ENCODE data around the gene SEMA3A.

Gene SEMA3A

DNA sequence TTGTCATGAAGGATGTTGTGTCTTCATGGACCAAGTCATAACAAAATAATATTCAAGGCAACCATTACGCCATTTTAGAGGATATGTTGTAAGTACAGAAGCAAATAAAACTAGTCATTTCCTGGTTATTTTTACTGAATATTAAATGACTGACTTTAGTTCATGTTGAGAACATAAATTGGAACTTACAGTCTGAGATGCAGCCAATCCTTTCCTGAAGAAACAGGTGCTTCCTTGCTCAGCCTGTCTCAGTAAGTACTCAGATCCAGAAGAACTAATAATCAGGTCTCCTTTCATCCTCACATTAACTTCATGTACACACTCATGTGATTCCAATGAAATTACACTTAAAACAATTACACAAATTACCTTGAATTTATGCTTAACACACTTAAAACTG lies 12.3 kb downstream of the SEMA3A start:
- Histone ChIP-seq H3K4me1 (ENCODE audit: control insufficient read depth, insufficient read depth, low read length) (no peaks in the 10 kb centered on the region), H3K36me3 (ENCODE audit: control insufficient read depth in 2 of 2, insufficient read depth in 2 of 2, low read length in 2 of 2) (no peaks in the 10 kb centered on the region), H3K9me3 (ENCODE audit: control insufficient read depth in 2 of 2, low read length in 2 of 2) (no peaks in the 10 kb centered on the region), H3K27ac (ENCODE audit: low read length) (no peak overlapping the region), H3K9ac (ENCODE audit: low read length in 2 of 2) (no peak overlapping the region), H3K4me3 (ENCODE audit: low read length in 2 of 2) (no peak overlapping the region), H3K27me3 (ENCODE audit: control insufficient read depth in 1 of 2, insufficient read depth in 2 of 2, low read length in 2 of 2) (no peaks in the 10 kb centered on the region)

DNA sequence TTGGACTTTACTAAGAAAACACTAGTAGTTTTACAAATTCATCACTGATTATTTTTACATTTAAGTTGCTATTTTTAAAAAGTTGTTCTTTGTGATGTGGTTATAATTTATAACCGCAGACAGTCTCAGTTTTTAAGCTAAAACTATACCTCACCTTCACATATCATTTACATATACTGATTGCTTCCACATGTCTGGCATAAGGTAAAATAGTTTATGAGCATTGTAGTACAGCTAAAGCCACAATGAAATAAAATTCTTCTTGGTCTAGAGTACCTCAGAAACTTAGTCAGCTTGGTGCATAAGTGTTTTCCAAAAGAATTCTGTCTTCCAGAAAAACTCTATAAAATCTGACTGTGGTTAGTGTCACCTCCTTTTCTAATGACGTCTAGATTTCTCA lies 13.0 kb downstream of the SEMA3A start:
- no peak overlapping the region for H3K4me3 ChIP-seq (ENCODE audit: low read length in 2 of 2)
- H3K4me1 ChIP-seq (ENCODE audit: control insufficient read depth, insufficient read depth, low read length): no peaks in the 10 kb centered on the region
- H3K9me3 ChIP-seq (ENCODE audit: control insufficient read depth in 2 of 2, low read length in 2 of 2): no peaks in the 10 kb centered on the region
- H3K27me3 ChIP-seq (ENCODE audit: control insufficient read depth in 1 of 2, insufficient read depth in 2 of 2, low read length in 2 of 2): no peaks in the 10 kb centered on the region
- no peak overlapping the region for H3K9ac ChIP-seq (ENCODE audit: low read length in 2 of 2)
- H3K36me3 ChIP-seq (ENCODE audit: control insufficient read depth in 2 of 2, insufficient read depth in 2 of 2, low read length in 2 of 2): no peaks in the 10 kb centered on the region
- no peak overlapping the region for H3K27ac ChIP-seq (ENCODE audit: low read length)

DNA sequence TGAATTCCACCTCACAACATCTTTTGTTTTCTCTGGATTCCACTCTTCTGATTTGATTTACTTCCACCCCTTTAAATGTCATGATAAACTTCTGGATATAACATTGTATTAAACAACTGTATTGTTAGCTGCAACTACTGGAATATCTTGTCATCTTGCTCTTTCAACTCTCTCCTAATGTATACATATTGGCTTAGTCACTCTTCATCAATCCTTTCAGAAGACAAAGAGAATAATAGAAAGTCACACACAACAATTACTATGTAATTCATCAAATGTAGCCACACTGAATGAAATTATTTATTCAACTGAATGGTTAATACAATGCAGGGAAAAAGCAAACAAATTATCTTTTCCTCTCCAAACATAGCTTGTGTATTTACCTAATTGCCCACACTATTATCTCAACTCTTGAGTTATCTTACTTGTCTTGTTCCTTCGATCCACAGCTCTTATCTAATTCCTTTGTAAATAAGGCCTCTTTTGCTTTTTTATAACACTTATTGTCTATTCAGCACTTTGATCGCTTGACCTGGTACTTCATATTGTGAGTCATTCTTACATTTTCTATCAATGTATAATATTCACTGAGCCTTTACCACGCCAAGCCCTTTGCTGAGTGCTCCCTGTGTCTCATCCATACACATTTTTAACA lies 16.7 kb downstream of the SEMA3A start:
- Histone ChIP-seq H3K9me3 (ENCODE audit: control insufficient read depth in 2 of 2, low read length in 2 of 2) (no peaks in the 10 kb centered on the region), H3K27me3 (ENCODE audit: control insufficient read depth in 1 of 2, insufficient read depth in 2 of 2, low read length in 2 of 2) (no peaks in the 10 kb centered on the region), H3K4me3 (ENCODE audit: low read length in 2 of 2) (no peak overlapping the region), H3K9ac (ENCODE audit: low read length in 2 of 2) (no peak overlapping the region), H3K27ac (ENCODE audit: low read length) (no peak overlapping the region), H3K4me1 (ENCODE audit: control insufficient read depth, insufficient read depth, low read length) (no peaks in the 10 kb centered on the region), H3K36me3 (ENCODE audit: control insufficient read depth in 2 of 2, insufficient read depth in 2 of 2, low read length in 2 of 2) (no peaks in the 10 kb centered on the region)

DNA sequence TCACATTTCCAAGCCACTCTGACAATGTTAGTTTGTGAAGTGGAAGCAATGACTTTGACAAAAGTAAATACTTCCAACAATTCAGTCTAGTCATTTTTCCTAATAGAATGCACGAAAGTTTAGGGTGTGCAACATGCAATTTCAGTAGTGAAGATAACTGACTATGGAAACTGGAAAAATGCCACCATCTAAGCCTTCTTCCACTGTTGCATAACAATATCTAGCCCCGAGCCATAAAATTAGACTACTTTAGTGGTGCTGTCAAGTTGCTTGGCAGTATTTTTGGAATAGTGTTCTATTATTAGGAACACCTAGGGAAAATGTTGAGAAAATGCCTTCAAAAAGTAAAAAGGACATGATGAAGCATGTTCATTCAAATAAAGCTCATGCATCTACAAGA lies 17.9 kb downstream of the SEMA3A start:
- Histone ChIP-seq H3K4me1 (ENCODE audit: control insufficient read depth, insufficient read depth, low read length) (no peaks in the 10 kb centered on the region), H3K4me3 (ENCODE audit: low read length in 2 of 2) (no peak overlapping the region), H3K9me3 (ENCODE audit: control insufficient read depth in 2 of 2, low read length in 2 of 2) (no peaks in the 10 kb centered on the region), H3K27me3 (ENCODE audit: control insufficient read depth in 1 of 2, insufficient read depth in 2 of 2, low read length in 2 of 2) (no peaks in the 10 kb centered on the region), H3K9ac (ENCODE audit: low read length in 2 of 2) (no peak overlapping the region), H3K27ac (ENCODE audit: low read length) (no peak overlapping the region), H3K36me3 (ENCODE audit: control insufficient read depth in 2 of 2, insufficient read depth in 2 of 2, low read length in 2 of 2) (no peaks in the 10 kb centered on the region)

DNA sequence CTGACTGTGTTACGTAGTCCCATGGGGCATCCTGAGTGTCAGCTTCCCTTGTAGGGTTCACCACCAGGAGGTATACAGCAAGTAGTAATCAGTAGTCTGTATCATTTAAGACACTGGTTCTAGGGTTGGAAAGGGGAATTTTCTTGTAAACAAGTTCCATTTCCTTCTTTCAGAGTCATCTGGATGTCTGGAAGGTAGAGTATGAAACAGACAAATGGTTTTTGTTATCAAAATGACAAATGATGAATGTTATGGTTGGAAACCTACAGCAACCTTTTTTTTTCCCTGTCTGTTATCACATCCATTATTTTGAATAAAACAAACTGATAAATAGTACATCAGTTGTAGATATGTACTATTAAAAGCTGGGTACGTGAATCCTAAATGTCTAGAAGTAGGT lies 19.1 kb downstream of the SEMA3A start:
- Histone ChIP-seq H3K4me3 (ENCODE audit: low read length in 2 of 2) (no peak overlapping the region), H3K27me3 (ENCODE audit: control insufficient read depth in 1 of 2, insufficient read depth in 2 of 2, low read length in 2 of 2) (no peaks in the 10 kb centered on the region), H3K9ac (ENCODE audit: low read length in 2 of 2) (no peak overlapping the region), H3K36me3 (ENCODE audit: control insufficient read depth in 2 of 2, insufficient read depth in 2 of 2, low read length in 2 of 2) (no peaks in the 10 kb centered on the region), H3K4me1 (ENCODE audit: control insufficient read depth, insufficient read depth, low read length) (no peaks in the 10 kb centered on the region), H3K27ac (ENCODE audit: low read length) (no peak overlapping the region), H3K9me3 (ENCODE audit: control insufficient read depth in 2 of 2, low read length in 2 of 2) (no peaks in the 10 kb centered on the region)

DNA sequence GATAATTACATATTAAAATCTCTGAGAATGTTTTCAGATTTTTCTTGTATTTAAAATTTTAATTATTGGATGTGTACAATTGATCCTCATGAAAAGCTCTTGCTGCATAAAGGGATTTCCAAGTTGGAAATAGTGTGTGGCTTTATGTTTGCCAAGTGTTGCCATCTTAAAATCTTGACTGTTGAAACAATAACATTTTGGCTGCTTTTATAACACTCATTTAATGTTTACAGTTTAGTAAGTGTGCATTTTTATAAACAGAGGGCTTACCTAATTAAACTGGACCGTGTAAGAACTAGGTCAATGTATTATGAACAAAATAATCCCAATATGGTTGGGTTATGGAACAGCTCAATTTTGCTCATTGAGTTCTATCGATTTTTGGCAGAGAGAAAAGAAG lies 23.9 kb downstream of the SEMA3A start:
- Histone ChIP-seq H3K27me3 (ENCODE audit: control insufficient read depth in 1 of 2, insufficient read depth in 2 of 2, low read length in 2 of 2) (no peaks in the 10 kb centered on the region), H3K36me3 (ENCODE audit: control insufficient read depth in 2 of 2, insufficient read depth in 2 of 2, low read length in 2 of 2) (no peaks in the 10 kb centered on the region), H3K4me3 (ENCODE audit: low read length in 2 of 2) (no peak overlapping the region), H3K9me3 (ENCODE audit: control insufficient read depth in 2 of 2, low read length in 2 of 2) (no peaks in the 10 kb centered on the region), H3K4me1 (ENCODE audit: control insufficient read depth, insufficient read depth, low read length) (no peaks in the 10 kb centered on the region), H3K27ac (ENCODE audit: low read length) (no peak overlapping the region), H3K9ac (ENCODE audit: low read length in 2 of 2) (no peak overlapping the region)

DNA sequence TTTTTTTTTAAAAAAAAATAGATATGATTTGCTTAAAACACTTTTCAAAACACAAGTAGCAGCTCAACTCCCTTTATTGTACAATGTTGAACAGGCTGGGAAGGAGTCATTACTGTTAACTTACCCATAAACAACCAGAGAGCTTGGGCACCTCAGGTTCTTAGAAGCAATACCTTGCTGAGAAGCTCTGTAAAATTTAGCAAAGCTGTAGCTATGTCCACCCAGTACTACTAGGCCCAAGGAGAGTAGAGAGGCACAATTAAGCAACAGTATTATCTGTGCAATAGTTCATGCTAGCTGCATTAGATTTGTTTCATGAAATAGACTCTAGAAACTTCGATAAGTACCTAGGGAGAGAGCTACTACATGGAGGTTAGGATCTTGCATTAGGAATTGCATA lies 32.0 kb downstream of the SEMA3A start:
- Histone ChIP-seq H3K9me3 (ENCODE audit: control insufficient read depth in 2 of 2, low read length in 2 of 2) (no peaks in the 10 kb centered on the region), H3K27ac (ENCODE audit: low read length) (no peak overlapping the region), H3K9ac (ENCODE audit: low read length in 2 of 2) (no peak overlapping the region), H3K27me3 (ENCODE audit: control insufficient read depth in 1 of 2, insufficient read depth in 2 of 2, low read length in 2 of 2) (no peaks in the 10 kb centered on the region), H3K4me1 (ENCODE audit: control insufficient read depth, insufficient read depth, low read length) (no peaks in the 10 kb centered on the region), H3K4me3 (ENCODE audit: low read length in 2 of 2) (no peak overlapping the region), H3K36me3 (ENCODE audit: control insufficient read depth in 2 of 2, insufficient read depth in 2 of 2, low read length in 2 of 2) (no peaks in the 10 kb centered on the region)

DNA sequence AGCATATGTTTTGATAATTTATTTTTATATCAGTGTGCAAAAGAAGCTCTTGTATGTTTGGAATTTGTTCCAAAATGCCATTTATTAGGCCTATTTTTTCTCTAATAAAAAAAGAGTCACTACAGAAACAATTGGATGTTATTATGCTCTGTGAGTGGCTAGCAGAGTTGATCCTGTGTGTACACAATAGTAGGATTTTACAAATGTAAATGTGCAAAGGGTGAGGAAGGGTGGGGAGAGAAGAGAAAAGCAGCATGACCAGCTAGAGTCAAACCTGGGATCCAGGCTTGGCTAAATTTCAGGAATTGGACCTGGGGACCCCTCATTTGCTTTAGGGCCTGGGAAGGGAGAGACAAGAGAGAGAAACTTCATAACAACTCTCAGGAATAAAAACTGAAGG lies 32.5 kb downstream of the SEMA3A start:
- Histone ChIP-seq H3K4me1 (ENCODE audit: control insufficient read depth, insufficient read depth, low read length) (no peaks in the 10 kb centered on the region), H3K27me3 (ENCODE audit: control insufficient read depth in 1 of 2, insufficient read depth in 2 of 2, low read length in 2 of 2) (no peaks in the 10 kb centered on the region), H3K36me3 (ENCODE audit: control insufficient read depth in 2 of 2, insufficient read depth in 2 of 2, low read length in 2 of 2) (no peaks in the 10 kb centered on the region), H3K9me3 (ENCODE audit: control insufficient read depth in 2 of 2, low read length in 2 of 2) (no peaks in the 10 kb centered on the region), H3K27ac (ENCODE audit: low read length) (no peak overlapping the region), H3K4me3 (ENCODE audit: low read length in 2 of 2) (no peak overlapping the region), H3K9ac (ENCODE audit: low read length in 2 of 2) (no peak overlapping the region)

DNA sequence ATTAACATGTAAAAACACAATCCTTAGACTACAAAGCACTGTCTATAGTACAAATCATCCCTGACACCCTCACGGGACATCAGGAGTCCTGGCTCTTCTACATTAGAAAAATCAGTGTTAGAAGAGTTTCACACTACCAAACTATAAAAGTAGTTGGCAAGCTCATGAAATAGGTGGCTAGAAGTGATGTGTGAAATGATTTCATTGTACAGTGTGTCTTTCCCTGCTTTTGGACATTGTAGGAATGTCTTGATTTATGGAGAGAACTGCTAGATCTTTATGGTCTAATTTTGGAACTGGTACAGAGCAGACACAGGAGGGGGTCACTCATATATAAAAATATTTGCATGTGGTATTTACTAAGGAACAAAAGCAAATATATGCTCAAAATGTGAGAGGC lies 33.2 kb downstream of the SEMA3A start:
- Histone ChIP-seq H3K27ac (ENCODE audit: low read length) (no peak overlapping the region), H3K9ac (ENCODE audit: low read length in 2 of 2) (no peak overlapping the region), H3K4me3 (ENCODE audit: low read length in 2 of 2) (no peak overlapping the region), H3K9me3 (ENCODE audit: control insufficient read depth in 2 of 2, low read length in 2 of 2) (no peaks in the 10 kb centered on the region), H3K27me3 (ENCODE audit: control insufficient read depth in 1 of 2, insufficient read depth in 2 of 2, low read length in 2 of 2) (no peaks in the 10 kb centered on the region), H3K36me3 (ENCODE audit: control insufficient read depth in 2 of 2, insufficient read depth in 2 of 2, low read length in 2 of 2) (no peaks in the 10 kb centered on the region), H3K4me1 (ENCODE audit: control insufficient read depth, insufficient read depth, low read length) (no peaks in the 10 kb centered on the region)

DNA sequence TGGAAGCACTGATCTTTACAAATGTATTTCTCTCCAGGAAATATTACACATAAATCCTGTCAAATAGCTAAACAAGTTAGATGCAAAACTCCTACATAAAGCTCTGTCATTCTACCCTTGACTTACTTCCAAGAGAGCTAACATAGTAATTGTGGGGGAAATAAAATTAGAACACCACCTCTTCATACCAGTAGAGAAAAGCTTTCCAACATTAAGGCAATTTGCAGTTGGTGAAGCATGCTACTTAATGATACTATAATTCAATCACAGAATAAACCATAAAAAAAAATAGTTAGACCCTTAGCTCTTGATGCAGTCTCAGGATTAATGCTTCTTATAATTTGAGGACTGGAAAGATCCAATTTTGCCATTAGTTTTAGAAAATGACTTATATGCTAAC lies 35.2 kb downstream of the SEMA3A start:
- H3K27ac ChIP-seq (ENCODE audit: low read length): no peak overlapping the region
- no peaks in the 10 kb centered on the region for H3K36me3 ChIP-seq (ENCODE audit: control insufficient read depth in 2 of 2, insufficient read depth in 2 of 2, low read length in 2 of 2)
- H3K4me3 ChIP-seq (ENCODE audit: low read length in 2 of 2): no peak overlapping the region
- no peaks in the 10 kb centered on the region for H3K27me3 ChIP-seq (ENCODE audit: control insufficient read depth in 1 of 2, insufficient read depth in 2 of 2, low read length in 2 of 2)
- no peaks in the 10 kb centered on the region for H3K4me1 ChIP-seq (ENCODE audit: control insufficient read depth, insufficient read depth, low read length)
- no peak overlapping the region for H3K9ac ChIP-seq (ENCODE audit: low read length in 2 of 2)
- no peaks in the 10 kb centered on the region for H3K9me3 ChIP-seq (ENCODE audit: control insufficient read depth in 2 of 2, low read length in 2 of 2)

DNA sequence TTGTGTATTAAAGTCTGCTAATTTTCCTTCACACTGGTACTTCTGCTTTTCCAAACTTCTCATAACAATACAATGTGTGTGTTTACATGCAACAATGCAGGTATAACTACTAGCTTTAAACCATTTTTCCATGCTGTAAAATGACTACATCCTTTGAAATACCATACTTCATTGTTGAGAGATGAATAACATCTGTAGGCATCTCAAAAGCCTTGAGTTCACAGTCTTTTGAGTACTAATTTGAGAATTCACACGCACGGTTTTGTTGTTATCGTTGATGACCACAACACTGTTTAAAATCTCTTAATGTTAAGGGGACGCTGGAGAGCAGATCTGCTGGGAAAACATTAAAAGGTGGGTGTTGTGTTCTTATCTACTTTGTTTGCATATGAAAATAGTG lies 37.4 kb downstream of the SEMA3A start:
- Histone ChIP-seq H3K9me3 (ENCODE audit: control insufficient read depth in 2 of 2, low read length in 2 of 2) (no peaks in the 10 kb centered on the region), H3K4me3 (ENCODE audit: low read length in 2 of 2) (no peak overlapping the region), H3K36me3 (ENCODE audit: control insufficient read depth in 2 of 2, insufficient read depth in 2 of 2, low read length in 2 of 2) (no peaks in the 10 kb centered on the region), H3K4me1 (ENCODE audit: control insufficient read depth, insufficient read depth, low read length) (no peaks in the 10 kb centered on the region), H3K27me3 (ENCODE audit: control insufficient read depth in 1 of 2, insufficient read depth in 2 of 2, low read length in 2 of 2) (no peaks in the 10 kb centered on the region), H3K27ac (ENCODE audit: low read length) (no peak overlapping the region), H3K9ac (ENCODE audit: low read length in 2 of 2) (no peak overlapping the region)

Measured in stomach smooth muscle (tissue), 2 donors.